Lower lobe of right lung (tissue), 2 donors: ENCODE data around the gene PDE2A. TPM values are rescaled to one million over a fixed set of nuclear protein-coding genes. Genes with fewer than 3 reads are reported as not detected.
"Not testable (repeated sequence)": the region's sequence is repeated elsewhere in the genome, so short reads cannot be mapped to it uniquely, and the experiment has no call there.

Source experiments
- ATAC-seq, 2 donors: fragments of 200-7000 bp; cut with Tn5 transposase; one replicate each; pipeline ENCODE4 v1.9.1; 2020 to 2022; ENCODE audit warnings: mild to moderate bottlenecking in 2 of 2, moderate library complexity in 2 of 2
- DNase-seq: peaks from one replicate; pipeline ENCODE4 v3.0.0-alpha.2; 2020
- H3K27ac ChIP-seq: fragments of 200-600 bp; one replicate; pipeline ENCODE4 v1.8.0; 2022
- H3K27me3 ChIP-seq: fragments of 200-600 bp; one replicate; pipeline ENCODE4 v1.8.0; 2022; ENCODE audit warnings: low read depth
- H3K36me3 ChIP-seq: fragments of 200-600 bp; one replicate; pipeline ENCODE4 v1.8.0; 2022; ENCODE audit warnings: mild to moderate bottlenecking
- H3K4me1 ChIP-seq: fragments of 200-600 bp; one replicate; pipeline ENCODE4 v1.8.0; 2022
- H3K4me3 ChIP-seq: fragments of 200-600 bp; one replicate; pipeline ENCODE4 v1.8.0; 2022; ENCODE audit warnings: mild to moderate bottlenecking
- H3K9me3 ChIP-seq: fragments of 200-600 bp; one replicate; pipeline ENCODE4 v1.8.0; 2022
- intact Hi-C: fragments of 100-400 bp; cut with DNase I; formaldehyde crosslinking; loops from one replicate; pipeline ENCODE4 v1.11.0; 2022
- total RNA-seq: library from RNA; stranded (reverse); fragmentation: NEBNext Ultra II Directional; extraction: Animal tissue kit (Norgen Biotek cat#: 25700); gene quantifications from one replicate; pipeline ENCODE4 v1.2.1, GENCODE V29; 2021
- TF ChIP-seq, protein P1 (sequence below): fragments of 200-600 bp; IDR thresholded peaks from one replicate; pipeline ENCODE4 v1.8.0; 2022; ENCODE audit warnings: antibody characterized with exemption, mild to moderate bottlenecking
- donor health status: DM: no; HTN: yes; CAD: no; lungs with severe emphysema.

The PDE2A gene
- total RNA-seq, 1 donor from 2014 or later: 19.5 TPM

DNA sequence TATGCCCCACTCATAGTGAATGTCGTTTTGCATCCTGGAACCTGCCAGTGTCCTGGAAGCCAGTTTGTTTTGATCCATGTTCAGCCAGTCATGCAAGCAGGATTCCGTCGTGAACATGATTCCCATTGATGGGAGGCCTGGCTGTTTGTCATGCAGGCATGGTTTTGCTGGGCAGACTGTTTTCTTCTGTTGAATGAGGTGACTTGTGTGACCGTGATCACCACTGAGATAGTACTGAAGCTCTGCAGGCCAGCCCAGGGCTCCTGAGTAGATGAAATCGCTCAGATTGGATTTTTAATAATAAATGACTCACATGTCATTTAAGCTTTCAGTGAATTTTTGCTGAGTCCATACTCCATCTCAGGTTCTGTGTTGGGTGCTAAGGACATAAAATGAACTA is 117.8 kb downstream of the PDE2A start:
- Histone ChIP-seq H3K27me3 (peaks cover 12% of the 10 kb centered on the region), H3K4me1 (no peaks in the 10 kb centered on the region), H3K36me3 (no peaks in the 10 kb centered on the region), H3K9me3 (no peaks in the 10 kb centered on the region), H3K27ac (no peak overlapping the region), H3K4me3 (no peak overlapping the region)
- ATAC-seq: no peak
- TF ChIP-seq, protein P1, sequence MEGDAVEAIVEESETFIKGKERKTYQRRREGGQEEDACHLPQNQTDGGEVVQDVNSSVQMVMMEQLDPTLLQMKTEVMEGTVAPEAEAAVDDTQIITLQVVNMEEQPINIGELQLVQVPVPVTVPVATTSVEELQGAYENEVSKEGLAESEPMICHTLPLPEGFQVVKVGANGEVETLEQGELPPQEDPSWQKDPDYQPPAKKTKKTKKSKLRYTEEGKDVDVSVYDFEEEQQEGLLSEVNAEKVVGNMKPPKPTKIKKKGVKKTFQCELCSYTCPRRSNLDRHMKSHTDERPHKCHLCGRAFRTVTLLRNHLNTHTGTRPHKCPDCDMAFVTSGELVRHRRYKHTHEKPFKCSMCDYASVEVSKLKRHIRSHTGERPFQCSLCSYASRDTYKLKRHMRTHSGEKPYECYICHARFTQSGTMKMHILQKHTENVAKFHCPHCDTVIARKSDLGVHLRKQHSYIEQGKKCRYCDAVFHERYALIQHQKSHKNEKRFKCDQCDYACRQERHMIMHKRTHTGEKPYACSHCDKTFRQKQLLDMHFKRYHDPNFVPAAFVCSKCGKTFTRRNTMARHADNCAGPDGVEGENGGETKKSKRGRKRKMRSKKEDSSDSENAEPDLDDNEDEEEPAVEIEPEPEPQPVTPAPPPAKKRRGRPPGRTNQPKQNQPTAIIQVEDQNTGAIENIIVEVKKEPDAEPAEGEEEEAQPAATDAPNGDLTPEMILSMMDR: no peak
- DNase-seq: no peak
- intact Hi-C loops: no loop called here

DNA sequence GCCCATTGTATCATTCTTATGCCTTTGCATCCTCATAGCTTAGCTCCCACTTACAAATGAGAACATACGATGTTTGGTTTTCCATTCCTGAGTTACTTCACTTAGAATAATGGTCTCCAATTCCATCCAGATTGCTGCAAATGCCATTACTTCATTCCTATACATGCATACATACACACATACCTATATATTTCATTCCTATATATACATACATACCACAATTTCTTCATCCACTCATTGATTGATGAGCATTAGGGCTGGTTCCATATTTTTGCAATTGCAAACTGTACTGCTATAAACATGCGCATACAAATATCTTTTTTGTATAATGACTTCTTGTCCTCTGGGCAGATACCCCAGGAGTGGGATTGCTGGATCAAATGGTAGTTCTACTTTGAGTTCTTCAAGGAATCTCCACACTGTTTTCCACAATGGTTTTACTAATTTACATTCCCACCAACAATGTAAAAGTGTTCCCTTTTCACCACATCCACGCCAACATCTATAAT is 119.2 kb downstream of the PDE2A start:
- peaks cover 12% of the 10 kb centered on the region for H3K27me3 ChIP-seq
- ATAC-seq, H3K4me3 ChIP-seq, H3K27ac ChIP-seq, H3K4me1 ChIP-seq, intact Hi-C loops, H3K9me3 ChIP-seq, H3K36me3 ChIP-seq, DNase-seq: not testable (repeated sequence)

DNA sequence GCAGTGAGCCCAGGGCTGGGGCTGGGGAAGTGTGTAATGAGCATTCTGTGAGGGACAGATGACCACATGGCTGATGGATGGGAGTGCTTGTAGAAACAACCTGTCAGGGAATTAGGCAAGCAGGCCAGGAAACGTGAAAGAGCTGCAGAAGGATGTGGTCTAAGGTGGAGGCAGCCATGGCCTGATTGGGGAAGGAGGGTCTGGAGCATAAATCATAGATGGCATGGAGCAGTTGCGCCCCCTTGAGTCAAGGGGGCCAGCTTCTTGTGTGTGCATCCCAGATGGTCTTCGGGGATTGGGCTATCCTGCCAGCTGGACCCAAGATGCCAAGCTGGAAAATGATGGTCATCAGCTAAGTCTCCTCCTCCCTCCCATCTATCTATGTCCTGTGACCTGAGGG is 120.5 kb downstream of the PDE2A start:
- H3K4me1 ChIP-seq: no peaks in the 10 kb centered on the region
- ATAC-seq: peak; percentile 43 to 66
- TF ChIP-seq, protein P1: peak; percentile 25
- no peak for DNase-seq
- no peaks in the 10 kb centered on the region for H3K36me3 ChIP-seq
- no peak overlapping the region for H3K27ac ChIP-seq
- H3K4me3 ChIP-seq: no peak overlapping the region
- intact Hi-C loops: no loop called here
- H3K9me3 ChIP-seq: no peaks in the 10 kb centered on the region
- peaks cover 12% of the 10 kb centered on the region for H3K27me3 ChIP-seq

DNA sequence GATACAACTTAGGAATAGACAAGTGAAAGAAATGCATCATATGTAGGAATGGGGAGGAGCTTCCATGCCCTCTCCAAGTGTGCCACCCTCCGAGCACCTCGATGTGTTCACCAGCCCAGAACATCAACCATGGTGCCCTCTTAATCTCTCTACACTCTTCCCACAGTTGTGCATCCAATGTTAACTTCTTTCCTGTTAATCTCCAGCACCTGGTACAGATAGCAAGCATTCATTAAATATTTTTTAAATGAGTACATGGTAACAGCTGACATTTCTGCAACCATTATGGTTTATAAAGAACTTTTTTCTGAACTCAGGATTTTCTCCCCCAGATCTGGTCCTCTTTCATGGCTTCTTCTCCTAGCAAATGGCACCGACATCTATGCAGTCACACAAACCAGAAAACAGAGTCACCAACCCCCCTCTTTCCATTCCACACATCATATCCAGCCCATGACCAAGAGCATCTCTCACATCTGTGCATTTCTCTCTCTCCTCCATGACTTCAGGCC is 121.8 kb downstream of the PDE2A start:
- H3K4me1 ChIP-seq: no peaks in the 10 kb centered on the region
- no peak for ATAC-seq
- DNase-seq: no peak
- no peaks in the 10 kb centered on the region for H3K36me3 ChIP-seq
- intact Hi-C loops: no loop called here
- no peak overlapping the region for H3K27ac ChIP-seq
- H3K9me3 ChIP-seq: no peaks in the 10 kb centered on the region
- peaks cover 12% of the 10 kb centered on the region for H3K27me3 ChIP-seq
- TF ChIP-seq, protein P1: no peak
- no peak overlapping the region for H3K4me3 ChIP-seq

DNA sequence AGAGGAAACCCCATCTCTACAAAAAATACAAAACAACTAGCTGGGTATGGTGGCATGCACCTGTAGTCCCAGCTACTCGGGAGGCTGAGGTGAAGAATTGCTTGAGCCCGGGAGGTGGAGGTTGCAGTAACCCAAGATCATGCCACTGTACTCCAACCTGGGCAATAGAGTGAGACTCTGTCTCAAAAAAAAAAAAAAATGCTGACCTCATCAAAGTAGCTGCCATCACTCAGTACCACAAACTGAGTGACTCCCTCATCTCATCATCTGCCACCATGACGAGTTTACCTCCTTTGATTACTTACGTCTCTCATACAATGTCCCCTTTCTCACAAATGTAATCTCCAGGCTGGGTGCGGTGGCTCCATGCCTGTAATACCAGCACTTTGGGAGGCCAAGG is 122.7 kb downstream of the PDE2A start:
- Histone ChIP-seq H3K4me1 (no peaks in the 10 kb centered on the region), H3K9me3 (no peaks in the 10 kb centered on the region), H3K36me3 (no peaks in the 10 kb centered on the region), H3K4me3 (no peak overlapping the region), H3K27me3 (peaks cover 12% of the 10 kb centered on the region), H3K27ac (no peak overlapping the region)
- ATAC-seq (no peak), DNase-seq (no peak)
- TF ChIP-seq, protein P1: no peak
- intact Hi-C loops: no loop called here

DNA sequence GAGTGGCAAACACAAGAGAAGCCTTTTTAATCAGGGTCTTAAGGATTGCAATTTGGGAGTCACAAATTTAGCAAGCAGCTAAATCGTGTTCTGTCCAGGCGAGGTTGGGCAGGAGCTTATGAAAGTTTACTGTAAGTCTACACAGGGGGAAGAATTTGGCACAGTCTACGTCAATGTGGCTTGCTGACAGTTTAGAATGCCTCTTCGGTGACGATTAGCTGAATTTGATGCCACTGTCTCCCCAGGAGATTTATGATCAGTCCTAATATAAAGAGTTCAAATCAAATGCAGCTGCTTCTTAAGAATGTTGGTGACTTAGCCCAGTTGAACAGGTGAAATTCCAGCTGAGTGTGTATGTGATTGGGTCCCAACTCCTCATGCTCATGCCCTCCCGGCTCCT is 125.8 kb downstream of the PDE2A start:
- TF ChIP-seq, protein P1: no peak
- DNase-seq (no peak), ATAC-seq (no peak)
- Histone ChIP-seq H3K9me3 (no peaks in the 10 kb centered on the region), H3K4me1 (no peaks in the 10 kb centered on the region), H3K27me3 (peaks cover 5% of the 10 kb centered on the region), H3K27ac (no peak overlapping the region), H3K36me3 (no peaks in the 10 kb centered on the region), H3K4me3 (no peak overlapping the region)
- intact Hi-C loops: no loop called here
